Activated T-cell treated with anti-CD3 and anti-CD28 coated beads for 24 hours (primary cell): ENCODE data around the gene COX5A.
"Not testable (repeated sequence)": the region's sequence is repeated elsewhere in the genome, so short reads cannot be mapped to it uniquely, and the experiment has no call there.

Source experiments
- DNase-seq: peaks from one replicate; pipeline ENCODE4 v3.0.0-alpha.2; 2020; ENCODE audit warnings: low read depth

Gene COX5A

DNA sequence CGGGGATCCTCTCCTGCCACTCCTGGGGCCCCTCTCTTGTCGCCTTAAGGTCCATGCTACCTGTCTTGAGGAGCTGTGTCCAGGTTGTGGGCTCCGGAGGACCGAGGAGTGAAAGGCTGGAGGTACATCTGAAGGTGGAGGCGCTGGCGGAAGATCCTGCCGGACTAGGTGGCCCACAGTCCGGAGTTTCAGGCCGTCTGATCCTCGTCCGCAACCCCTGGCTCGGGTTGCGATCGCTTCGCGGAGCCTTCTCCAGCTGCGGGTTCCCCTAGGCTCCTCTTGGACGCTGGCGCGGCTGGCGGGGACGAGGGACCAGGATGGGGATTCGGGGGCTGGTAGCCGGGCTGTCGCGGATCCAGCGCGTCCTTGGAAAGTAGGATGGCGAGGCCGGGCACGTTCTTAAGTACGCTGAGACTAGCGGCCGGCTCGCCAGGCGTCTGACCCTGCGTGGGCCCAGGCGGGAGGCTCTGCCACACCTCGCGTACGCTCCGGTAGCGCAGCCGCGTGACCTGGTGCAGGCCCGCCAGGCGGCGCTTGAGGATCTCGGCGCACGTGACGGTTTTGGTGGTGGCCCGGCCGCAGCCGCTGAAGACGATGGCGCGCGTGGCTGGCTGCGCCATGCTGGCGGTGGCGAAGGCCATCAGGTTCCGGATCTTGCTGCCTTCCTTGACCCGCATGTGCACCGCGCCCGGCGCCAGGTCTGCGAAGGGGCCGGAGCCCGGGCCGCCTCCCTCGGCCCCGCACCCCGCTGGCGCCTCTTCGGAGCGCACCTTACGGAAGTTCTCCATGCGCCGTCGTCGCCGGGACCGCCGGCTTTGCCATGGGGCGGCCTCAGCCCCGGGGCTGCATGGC lies 18.1 kb upstream of the COX5A start:
- peak; percentile 59 for DNase-seq

DNA sequence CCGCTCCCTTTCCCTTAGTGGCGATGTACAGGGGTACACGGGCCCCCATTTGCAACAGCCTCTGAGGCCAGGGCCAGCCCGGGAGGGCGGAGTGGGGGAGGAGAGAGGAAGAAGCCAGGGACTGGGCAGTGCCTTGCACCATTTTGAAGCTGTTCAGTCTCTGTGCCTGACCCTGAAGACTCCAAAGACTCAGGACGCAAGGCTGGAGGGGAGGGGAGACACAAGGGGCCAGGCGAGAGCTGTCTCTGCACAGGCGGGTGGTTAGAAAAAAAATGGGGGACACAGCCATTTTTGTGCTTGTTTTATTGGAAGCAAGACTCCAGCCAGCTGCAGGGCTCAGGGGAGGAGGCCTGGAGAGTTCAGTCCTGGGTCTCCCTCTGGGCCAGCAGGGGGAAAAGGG lies 17.1 kb upstream of the COX5A start:
- no peak for DNase-seq

DNA sequence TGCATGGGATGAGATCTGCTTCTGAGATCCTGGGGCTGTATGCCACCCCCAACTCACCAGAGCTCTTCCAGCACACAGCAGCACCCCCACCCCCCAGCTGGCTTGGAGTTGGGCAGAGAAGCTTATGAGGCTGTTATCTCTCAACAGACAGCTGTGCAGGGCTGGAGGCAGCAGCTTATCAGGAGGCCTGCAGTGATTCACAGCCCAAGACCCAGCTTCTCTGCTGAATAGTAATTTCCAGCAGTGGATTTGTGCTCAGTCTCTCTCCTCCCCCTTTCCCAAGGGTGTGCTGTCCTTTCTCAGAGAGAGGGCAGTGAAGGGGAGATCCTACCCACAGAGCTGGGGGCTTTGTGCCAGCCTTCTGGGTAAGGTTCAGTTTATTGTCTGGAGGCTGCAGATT lies 16.6 kb upstream of the COX5A start:
- no peak for DNase-seq

- no peak for DNase-seq
Measured at GRCh38 chr15:74951006-74951405, 13.1 kb upstream of the COX5A start.

GRCh38 chr15:74950078-74950908 lies 12.4 kb upstream of the COX5A start:
- peak; percentile 72 for DNase-seq

GRCh38 chr15:74937272-74937589 lies 642 bp downstream of the COX5A start:
- DNase-seq = no peak

GRCh38 chr15:74935193-74935592 lies 2.7 kb downstream of the COX5A start:
- not testable (repeated sequence) for DNase-seq

DNA sequence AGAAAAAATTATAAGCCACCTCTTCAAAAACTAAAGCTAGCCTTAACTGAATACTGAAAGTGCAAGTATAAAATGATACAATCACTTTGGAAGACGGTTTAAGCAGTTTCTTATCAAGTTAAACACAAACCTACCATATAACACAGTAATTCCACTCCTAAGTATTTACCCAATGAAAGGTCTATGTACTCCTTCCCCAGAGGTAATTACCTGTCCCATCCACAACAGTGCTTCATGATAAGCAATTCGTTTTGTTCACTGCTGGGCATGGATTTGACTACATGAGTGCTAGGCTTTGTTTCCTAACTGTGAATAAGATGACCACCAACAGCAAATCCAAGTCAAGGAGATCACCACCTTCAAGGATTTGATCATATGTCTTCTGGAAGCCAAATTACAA lies 4.3 kb downstream of the COX5A start:
- DNase-seq = no peak

DNA sequence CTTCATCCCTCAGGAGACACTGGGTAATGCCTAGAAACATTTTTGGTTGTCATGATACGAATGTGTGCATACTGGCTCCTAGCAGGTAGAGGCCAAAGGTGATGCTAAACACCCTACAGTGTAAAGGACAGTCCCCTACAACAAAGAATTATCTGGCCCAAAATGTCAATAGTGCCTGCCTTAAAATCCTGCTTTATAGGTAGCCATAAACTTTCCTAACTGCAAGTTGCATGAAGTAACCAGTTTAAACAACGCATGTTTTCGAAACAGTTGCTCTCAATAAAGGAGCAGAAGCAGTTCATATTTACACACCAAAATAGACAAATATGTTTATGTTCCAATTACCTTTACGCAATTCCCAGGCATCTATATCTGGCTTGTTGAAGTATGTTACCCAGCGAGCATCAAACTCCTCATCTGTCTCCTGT lies 9.1 kb downstream of the COX5A start:
- DNase-seq = no peak

- DNase-seq = no peak
Measured at GRCh38 chr15:74924525-74924924, 13.3 kb downstream of the COX5A start.

GRCh38 chr15:74920456-74920855 lies 17.4 kb downstream of the COX5A start:
- DNase-seq = no peak

GRCh38 chr15:74917676-74918075 lies 20.2 kb downstream of the COX5A start:
- DNase-seq = no peak

- DNase-seq = not testable (repeated sequence)
Measured at GRCh38 chr15:74913799-74914198, 24.1 kb downstream of the COX5A start.

DNA sequence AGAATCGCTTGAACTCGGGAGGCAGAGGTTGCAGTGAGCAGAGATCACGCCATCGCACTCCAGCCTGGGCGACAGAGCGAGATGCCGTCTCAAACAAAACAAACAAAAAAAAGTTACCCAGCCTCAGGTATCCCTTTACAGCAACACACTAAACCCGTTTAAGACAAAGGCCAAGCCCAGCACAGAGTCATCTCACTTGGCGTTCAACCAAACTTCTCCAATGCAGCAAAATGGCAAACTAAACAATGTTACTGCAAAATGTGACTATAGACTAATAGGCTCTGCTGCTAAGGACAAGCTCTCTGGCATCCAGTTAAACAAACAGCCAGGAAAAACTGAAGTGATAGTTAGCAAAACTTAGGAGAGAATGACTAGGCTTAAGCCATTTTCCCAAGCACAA lies 24.8 kb downstream of the COX5A start:
- DNase-seq = no peak

DNA sequence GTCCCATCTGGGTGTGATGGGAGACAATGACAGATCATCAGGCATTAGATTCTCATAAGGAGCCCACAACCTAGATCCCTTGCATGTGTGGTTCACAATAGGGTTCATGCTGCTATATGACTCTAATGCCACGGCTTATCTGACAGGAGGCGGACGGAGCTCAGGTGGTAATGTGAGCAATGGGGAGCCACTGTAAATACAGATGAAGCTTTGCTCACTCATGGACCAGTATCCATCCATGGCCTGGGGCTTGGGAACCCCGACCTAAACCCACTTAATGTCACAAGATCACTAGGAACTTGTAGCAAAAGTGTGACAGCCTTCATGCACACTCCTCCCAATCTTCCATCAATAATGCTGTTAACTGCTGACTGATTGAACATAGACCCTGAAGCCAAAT lies 29.2 kb downstream of the COX5A start:
- DNase-seq = no peak

GRCh38 chr15:74907163-74907870 lies 30.6 kb downstream of the COX5A start:
- DNase-seq = no peak

DNA sequence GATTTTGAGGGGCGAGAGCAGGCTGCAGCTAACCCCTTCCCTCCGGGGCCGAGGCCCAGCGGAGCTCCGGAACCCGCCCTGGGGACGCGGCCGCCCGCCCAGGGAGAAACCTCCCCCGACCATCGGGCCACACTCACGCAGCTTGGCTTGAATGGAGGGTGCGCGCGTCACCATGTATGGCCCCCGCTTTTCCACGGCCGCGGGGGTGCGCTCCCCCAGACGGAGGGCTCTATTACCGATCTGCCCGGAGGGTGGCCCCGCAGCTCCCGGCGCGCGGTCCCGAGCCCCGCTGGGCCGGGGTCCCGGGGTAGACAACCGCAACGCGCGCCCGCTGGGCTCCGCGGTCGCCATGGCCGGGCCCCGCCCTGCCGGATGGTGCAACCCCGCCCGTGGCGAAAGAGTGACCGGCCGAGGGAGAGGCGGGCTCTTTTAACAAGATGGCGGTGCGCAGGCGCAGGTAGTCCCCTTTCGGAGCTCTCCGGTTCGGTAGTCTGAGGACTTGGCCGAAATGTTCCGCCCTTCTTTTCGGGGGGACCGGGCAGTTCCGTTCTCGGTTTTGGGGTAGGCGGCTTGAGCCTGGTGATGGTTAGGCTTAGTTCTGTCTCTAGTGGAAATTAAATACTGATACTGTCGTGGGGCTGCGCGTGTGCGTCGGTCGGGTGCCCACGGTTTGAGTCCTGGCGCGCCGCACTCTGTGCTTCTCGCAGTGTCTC lies 31.3 kb downstream of the COX5A start, which contains the start of gene FAM219B:
Gene FAM219B (minus strand): TSS at position 402 of the 713 bp plus-strand sequence. CDS start 51 bp downstream, at position 351.
- peak; percentile 65 for DNase-seq

DNA sequence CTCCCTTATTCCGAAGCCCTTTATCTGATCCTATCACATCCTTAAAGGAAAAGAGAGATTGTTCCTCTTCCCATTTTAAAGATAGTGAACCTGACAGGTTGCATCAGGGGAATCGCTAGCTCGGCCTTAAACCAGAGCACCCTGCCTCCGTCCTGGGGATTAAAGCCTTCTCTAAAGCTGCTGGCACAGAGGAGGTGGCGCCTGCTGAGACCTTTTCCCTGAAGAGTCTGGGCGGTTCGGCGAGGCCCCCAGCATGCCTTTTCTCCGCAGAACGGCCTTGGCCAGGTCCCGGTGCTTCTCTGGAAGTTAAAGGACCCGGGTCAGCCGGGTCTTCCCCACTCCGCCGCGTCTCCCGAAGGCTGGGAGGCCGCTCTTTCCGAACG lies 31.8 kb downstream of the COX5A start:
- DNase-seq = no peak

DNA sequence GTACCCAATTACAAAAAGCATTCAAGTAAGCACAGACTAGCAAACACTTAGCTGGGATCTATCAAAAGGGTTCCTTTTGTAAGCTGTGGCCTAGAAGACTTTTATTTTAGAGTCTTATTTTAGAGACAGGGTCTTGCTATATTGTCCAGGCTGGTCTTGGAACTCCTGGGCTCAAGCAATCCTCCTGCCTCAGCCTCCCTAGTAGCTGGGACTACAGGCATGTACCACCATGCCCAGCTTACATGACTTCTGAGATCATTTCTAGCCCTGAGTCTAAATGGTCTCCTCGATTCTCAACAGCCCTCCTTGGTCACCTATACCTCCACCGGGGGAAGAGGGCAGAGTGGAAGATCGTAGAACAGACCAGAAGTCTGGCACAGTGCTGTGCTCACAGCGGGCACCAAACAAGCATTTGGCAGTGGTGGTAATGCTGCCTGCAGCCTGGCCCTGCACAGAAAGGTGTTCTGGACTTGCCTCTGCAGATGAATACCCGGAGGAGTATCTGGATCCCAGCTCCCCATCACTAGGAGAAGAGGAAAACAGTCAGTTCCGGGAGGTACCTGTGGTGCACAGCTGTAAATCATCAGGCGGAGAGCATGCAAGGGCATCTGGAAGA lies 33.6 kb downstream of the COX5A start:
- DNase-seq = no peak

GRCh38 chr15:74903676-74904075 lies 34.2 kb downstream of the COX5A start:
- DNase-seq = no peak

DNA sequence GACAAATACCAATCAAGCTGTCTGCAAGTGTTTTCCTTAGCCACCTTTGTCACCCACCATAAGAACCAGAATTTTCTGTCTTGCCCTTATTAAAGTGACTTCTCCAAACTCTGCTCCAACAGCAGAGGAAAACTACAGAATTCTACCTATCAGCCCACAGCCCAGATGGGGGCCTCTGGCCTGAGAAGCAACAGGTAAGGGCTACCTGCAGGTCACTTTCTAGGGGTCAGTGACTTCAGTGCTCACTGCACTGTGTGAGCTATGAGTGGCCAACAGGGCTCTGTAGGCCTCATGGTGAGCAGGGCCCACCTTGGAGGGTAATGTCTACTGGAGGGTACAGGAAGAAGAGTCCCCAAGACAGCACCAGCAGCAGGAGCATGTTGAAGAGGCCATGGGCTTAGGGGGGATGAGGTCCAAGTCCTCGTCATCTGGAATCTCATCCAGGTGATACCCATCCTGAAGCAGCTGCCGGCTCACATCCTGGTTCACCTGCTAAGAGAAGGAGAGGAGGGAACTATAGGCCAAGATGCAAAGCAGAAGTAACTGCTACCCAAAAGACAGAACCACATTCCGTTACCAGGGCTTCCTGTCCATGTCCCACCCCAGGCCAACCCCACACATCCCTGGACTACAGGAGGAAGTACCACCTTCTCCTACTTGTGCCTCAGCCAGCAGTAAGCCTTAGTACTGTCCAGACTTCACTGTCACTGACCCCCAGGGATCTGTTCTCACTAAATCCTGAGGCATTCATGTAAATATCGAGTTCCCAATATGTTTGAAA lies 35.4 kb downstream of the COX5A start:
- DNase-seq = no peak
